ENCODE results near the gene TERT. TPM values are rescaled to one million over a fixed set of nuclear protein-coding genes. Genes with fewer than 3 reads are reported as not detected.

The TERT gene
- total RNA-seq, 2 experiments from 2014 or later = 156 to 198 TPM

GRCh38 chr5:1223278-1223670 lies 71.6 kb downstream of the TERT start:
- H3K9me3 ChIP-seq (ENCODE audit: low read length) = no peaks in the 10 kb centered on the region
- H3K9me2 ChIP-seq (ENCODE audit: insufficient read depth, low read length) = no peaks in the 10 kb centered on the region
- ChIA-PET POLR2A (no interaction called here), CTCF (ENCODE audit: unreplicated experiment) (no interaction called here)
- H3K36me3 ChIP-seq (ENCODE audit: insufficient read depth, low read length) = no peaks in the 10 kb centered on the region
- TF ChIP-seq EZH2phosphoT487 (IDR thresholded peaks at IDR 0.05; ENCODE audit: borderline replicate concordance, low read depth, low read length) (no peak), CTCF (conservative IDR thresholded peaks at IDR 0.05; ENCODE audit: low read length) (no peak)
- no peaks in the 10 kb centered on the region for H4K20me1 ChIP-seq (ENCODE audit: insufficient read depth, low read length)
- no peak overlapping the region for H3K4me2 ChIP-seq (ENCODE audit: low read length)
- H3K79me2 ChIP-seq (ENCODE audit: insufficient read depth, low read depth, low read length) = no peaks in the 10 kb centered on the region
- H3K27ac ChIP-seq (ENCODE audit: low read depth, low read length, poor library complexity, severe bottlenecking) = no peak overlapping the region
- intact Hi-C loops (cut with micrococcal nuclease; ENCODE audit: unreplicated experiment) = no loop called here
- no peak for DNase-seq (ENCODE audit: low spot score)
- BruUV-seq (replicated peaks) = no TSS peak
- no peak overlapping the region for H3K4me3 ChIP-seq (ENCODE audit: low read depth, low read length, poor library complexity, severe bottlenecking)
- no peak overlapping the region for H2AFZ ChIP-seq (ENCODE audit: low read length)
- H3K4me1 ChIP-seq (ENCODE audit: insufficient read depth, low read length, poor library complexity, severe bottlenecking) = no peaks in the 10 kb centered on the region

GRCh38 chr5:1222621-1223277 lies 72.1 kb downstream of the TERT start:
- BruUV-seq (replicated peaks) = no TSS peak
- intact Hi-C loops (cut with micrococcal nuclease; ENCODE audit: unreplicated experiment) = no loop called here
- CTCF ChIA-PET (ENCODE audit: unreplicated experiment) = no interaction called here

More at GRCh38 chr5:1222621-1223277, 72.1 kb downstream of the TERT start:
- Histone ChIP-seq H3K27ac (ENCODE audit: low read depth, low read length, poor library complexity, severe bottlenecking) (no peak overlapping the region), H3K36me3 (ENCODE audit: insufficient read depth, low read length) (no peaks in the 10 kb centered on the region), H3K4me2 (ENCODE audit: low read length) (no peak overlapping the region), H3K9me3 (ENCODE audit: low read length) (no peaks in the 10 kb centered on the region), H3K4me1 (ENCODE audit: insufficient read depth, low read length, poor library complexity, severe bottlenecking) (no peaks in the 10 kb centered on the region), H3K9me2 (ENCODE audit: insufficient read depth, low read length) (no peaks in the 10 kb centered on the region), H3K4me3 (ENCODE audit: low read depth, low read length, poor library complexity, severe bottlenecking) (no peak overlapping the region), H2AFZ (ENCODE audit: low read length) (no peak overlapping the region), H4K20me1 (ENCODE audit: insufficient read depth, low read length) (no peaks in the 10 kb centered on the region), H3K79me2 (ENCODE audit: insufficient read depth, low read depth, low read length) (no peaks in the 10 kb centered on the region)
- DNase-seq (ENCODE audit: low spot score) = no peak
- POLR2A ChIA-PET = no interaction called here
- TF ChIP-seq EZH2phosphoT487 (IDR thresholded peaks at IDR 0.05; ENCODE audit: borderline replicate concordance, low read depth, low read length) (no peak), CTCF (conservative IDR thresholded peaks at IDR 0.05; ENCODE audit: low read length) (no peak)
